Measurements from ENCODE around the gene ACAA2.

- TF ChIP-seq POLR2A (IDR thresholded peaks at IDR 0.05) (no peak), CTCF (IDR thresholded peaks at IDR 0.05) (no peak), EP300 (IDR thresholded peaks at IDR 0.05) (no peak)
Measured at GRCh38 chr18:49769047-49769728, 44.1 kb downstream of the ACAA2 start.
